Neural progenitor cell (in vitro differentiated cells): ENCODE data around the gene ALK. TPM values are rescaled to one million over a fixed set of nuclear protein-coding genes. Genes with fewer than 3 reads are reported as not detected.

Experiments
- DNase-seq: peaks from one replicate; pipeline ENCODE4 v3.0.0-alpha.2; 2016; ENCODE audit warnings: low spot score
- H2AFZ ChIP-seq: fragments of 200-600 bp; sonication (generic); replicated peaks from 2 replicates; pipeline ENCODE4 v1.6.1; 2016; ENCODE audit warnings: antibody characterized with exemption
- H3F3A ChIP-seq: fragments of 200-600 bp; sonication (generic); 2 replicates; pipeline ENCODE4 v1.6.1; 2016; ENCODE audit warnings: antibody characterized with exemption, low read depth
- H3K27ac ChIP-seq: fragments of 200-600 bp; sonication (generic); 2 replicates; pipeline ENCODE4 v1.5.1; 2016; ENCODE audit warnings: mild to moderate bottlenecking
- H3K27me3 ChIP-seq: fragments of 200-600 bp; sonication (generic); 2 replicates; pipeline ENCODE4 v1.6.1; 2016; ENCODE audit warnings: mild to moderate bottlenecking, moderate library complexity
- H3K36me3 ChIP-seq: fragments of 200-600 bp; sonication (generic); 2 replicates; pipeline ENCODE4 v1.5.1; 2016
- H3K4me1 ChIP-seq: fragments of 200-600 bp; sonication (generic); 2 replicates; pipeline ENCODE4 v1.6.1; 2016; ENCODE audit warnings: mixed run types
- H3K4me2 ChIP-seq: fragments of 200-600 bp; sonication (generic); 2 replicates; pipeline ENCODE4 v1.6.1; 2016
- H3K4me3 ChIP-seq: fragments of 200-600 bp; sonication (generic); 2 replicates; pipeline ENCODE4 v1.5.1; 2016
- H3K79me2 ChIP-seq: fragments of 200-600 bp; sonication (generic); 2 replicates; pipeline ENCODE4 v1.6.1; 2016; ENCODE audit warnings: low read depth
- H3K9ac ChIP-seq: fragments of 200-600 bp; sonication (generic); 2 replicates; pipeline ENCODE4 v1.6.1; 2016
- H3K9me3 ChIP-seq: fragments of 200-600 bp; sonication (generic); 2 replicates; pipeline ENCODE4 v1.5.1; 2016; ENCODE audit warnings: low read depth
- H4K20me1 ChIP-seq: fragments of 200-600 bp; sonication (generic); 2 replicates; pipeline ENCODE4 v1.6.1; 2016; ENCODE audit warnings: low read depth
- H3K27ac Mint-ChIP-seq: 3 replicates; pipeline ENCODE4 v1.8.0; 2021; ENCODE audit warnings: mixed read lengths
- H3K27me3 Mint-ChIP-seq: 2 replicates; pipeline ENCODE4 v1.8.0; 2022; ENCODE audit warnings: low read depth, mild to moderate bottlenecking, inconsistent platforms, moderate library complexity, mixed read lengths; ENCODE audit not compliant: insufficient read depth
- H3K36me3 Mint-ChIP-seq: 3 replicates; pipeline ENCODE4 v1.8.0; 2021; ENCODE audit warnings: mixed read lengths
- H3K4me1 Mint-ChIP-seq: 3 replicates; pipeline ENCODE4 v1.8.0; 2021; ENCODE audit warnings: mixed read lengths
- H3K4me3 Mint-ChIP-seq: 3 replicates; pipeline ENCODE4 v1.8.0; 2021; ENCODE audit warnings: mild to moderate bottlenecking, moderate library complexity, mixed read lengths
- H3K9me3 Mint-ChIP-seq: 3 replicates; pipeline ENCODE4 v1.8.0; 2020; ENCODE audit warnings: mixed read lengths
- CTCF ChIP-seq: fragments of 200-600 bp; sonication (generic); IDR thresholded peaks from 2 replicates; pipeline ENCODE4 v1.5.1; 2017; ENCODE audit warnings: antibody characterized with exemption, mild to moderate bottlenecking
- EZH2 ChIP-seq: fragments of 200-600 bp; sonication (generic); IDR thresholded peaks from 2 replicates; pipeline ENCODE4 v1.6.1; 2017; ENCODE audit warnings: antibody characterized with exemption, mild to moderate bottlenecking, moderate library complexity
- EZH2phosphoT487 ChIP-seq: fragments of 200-600 bp; sonication (generic); IDR thresholded peaks from 2 replicates; pipeline ENCODE4 v1.6.1; 2017; ENCODE audit warnings: antibody characterized with exemption
- total RNA-seq: library from RNA; depleted of rRNA; stranded (reverse); fragments of >200 nt; gene quantifications from 2 replicates; pipeline ENCODE4 v1.2.3, GENCODE V29; 2015; ENCODE audit warnings: low replicate concordance

ALK gene
- total RNA-seq, 1 donor from 2014 or later: not detected

- Histone ChIP-seq H3K9ac (no peak overlapping the region), H3K4me2 (no peak overlapping the region), H3K36me3 (no peaks in the 10 kb centered on the region), H3K4me1 (no peaks in the 10 kb centered on the region), H4K20me1 (no peaks in the 10 kb centered on the region), H3K79me2 (no peaks in the 10 kb centered on the region), H3K4me3 (no peak overlapping the region), H3F3A (no peaks in the 10 kb centered on the region), H2AFZ (no peak overlapping the region), H3K9me3 (no peaks in the 10 kb centered on the region), H3K27me3 (no peaks in the 10 kb centered on the region), H3K27ac (no peak overlapping the region)
- no peak overlapping the region for H3K27ac Mint-ChIP-seq
- H3K27me3 Mint-ChIP-seq: no peaks in the 10 kb centered on the region
- H3K4me1 Mint-ChIP-seq: no peaks in the 10 kb centered on the region
- no peak for TF ChIP-seq CTCF
- no peak overlapping the region for H3K4me3 Mint-ChIP-seq
- no peak for DNase-seq
- H3K36me3 Mint-ChIP-seq: no peaks in the 10 kb centered on the region
- H3K9me3 Mint-ChIP-seq: peaks cover 2% of the 10 kb centered on the region
Measured at GRCh38 chr2:29431485-29431884, 489.9 kb downstream of the ALK start.

- Histone ChIP-seq H3K9ac (no peak overlapping the region), H2AFZ (no peak overlapping the region), H3K4me2 (no peak overlapping the region), H3K36me3 (no peaks in the 10 kb centered on the region), H4K20me1 (no peaks in the 10 kb centered on the region), H3K9me3 (no peaks in the 10 kb centered on the region), H3K27me3 (no peaks in the 10 kb centered on the region), H3K79me2 (no peaks in the 10 kb centered on the region), H3F3A (no peaks in the 10 kb centered on the region), H3K27ac (no peak overlapping the region), H3K4me3 (no peak overlapping the region), H3K4me1 (no peaks in the 10 kb centered on the region)
- TF ChIP-seq EZH2phosphoT487 (no peak), EZH2 (no peak), CTCF (no peak)
- Mint-ChIP-seq H3K9me3 (peaks cover 2% of the 10 kb centered on the region), H3K4me3 (no peak overlapping the region), H3K27me3 (no peaks in the 10 kb centered on the region), H3K36me3 (no peaks in the 10 kb centered on the region), H3K4me1 (peaks cover 5% of the 10 kb centered on the region), H3K27ac (no peak overlapping the region)
- no peak for DNase-seq
Measured at GRCh38 chr2:29430382-29431112, 490.8 kb downstream of the ALK start.

- Mint-ChIP-seq H3K27me3 (peaks cover 3% of the 10 kb centered on the region), H3K4me1 (peaks cover 23% of the 10 kb centered on the region), H3K27ac (no peak overlapping the region), H3K36me3 (no peaks in the 10 kb centered on the region), H3K9me3 (no peaks in the 10 kb centered on the region), H3K4me3 (no peak overlapping the region)
- H3F3A ChIP-seq: no peaks in the 10 kb centered on the region
- no peaks in the 10 kb centered on the region for H3K36me3 ChIP-seq
- TF ChIP-seq CTCF (no peak), EZH2 (no peak), EZH2phosphoT487 (no peak)
- DNase-seq: no peak
- no peak overlapping the region for H2AFZ ChIP-seq
- H3K27ac ChIP-seq: no peak overlapping the region
- no peaks in the 10 kb centered on the region for H3K27me3 ChIP-seq
- no peaks in the 10 kb centered on the region for H3K79me2 ChIP-seq
- no peak overlapping the region for H3K4me3 ChIP-seq
- no peak overlapping the region for H3K4me2 ChIP-seq
- no peak overlapping the region for H3K9ac ChIP-seq
- no peaks in the 10 kb centered on the region for H4K20me1 ChIP-seq
- peaks cover 12% of the 10 kb centered on the region for H3K4me1 ChIP-seq
- H3K9me3 ChIP-seq: no peaks in the 10 kb centered on the region
Measured at GRCh38 chr2:29426354-29426753, 495.0 kb downstream of the ALK start.
